Measurements from ENCODE around the gene MAPKAP1.

MAPKAP1 gene

DNA sequence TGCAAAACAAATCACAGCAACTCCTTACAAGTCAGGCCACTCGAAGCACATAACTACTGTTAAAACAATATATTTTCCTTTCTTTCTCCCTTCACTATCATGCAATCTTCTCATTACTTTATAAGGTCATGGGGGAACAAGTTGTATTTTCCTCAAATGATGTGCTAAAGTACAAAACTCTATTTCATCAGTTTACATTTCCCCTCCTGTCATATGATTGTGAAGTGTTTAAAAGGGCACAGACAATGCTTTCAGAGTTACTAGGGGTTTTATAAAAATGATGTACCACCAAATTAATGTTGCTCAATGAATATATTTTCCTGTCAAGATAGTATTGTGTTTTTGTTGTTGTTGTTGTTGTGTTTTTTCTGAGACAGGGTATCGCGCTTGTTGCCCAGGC, 34.1 kb downstream of the MAPKAP1 start:
- no peak for DNase-seq

DNA sequence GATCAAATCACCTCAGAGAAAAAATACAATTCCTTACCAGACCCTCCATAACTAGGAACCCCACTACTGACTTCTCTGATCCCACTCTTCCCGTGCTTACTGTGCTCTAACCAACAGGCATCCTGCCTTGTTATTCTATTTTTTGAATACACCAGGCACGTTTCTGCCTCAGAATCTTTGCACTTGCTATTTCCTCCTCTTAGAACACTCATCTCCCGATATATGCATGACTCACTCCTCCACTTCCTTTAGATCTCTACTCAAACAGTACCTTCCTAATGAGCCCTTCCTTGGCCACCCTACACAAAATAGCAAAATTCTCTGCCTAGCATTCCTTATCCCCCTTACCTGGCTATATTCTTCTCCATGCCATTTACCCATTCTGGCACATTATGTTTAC, 43.9 kb downstream of the MAPKAP1 start:
- DNase-seq = no peak

DNA sequence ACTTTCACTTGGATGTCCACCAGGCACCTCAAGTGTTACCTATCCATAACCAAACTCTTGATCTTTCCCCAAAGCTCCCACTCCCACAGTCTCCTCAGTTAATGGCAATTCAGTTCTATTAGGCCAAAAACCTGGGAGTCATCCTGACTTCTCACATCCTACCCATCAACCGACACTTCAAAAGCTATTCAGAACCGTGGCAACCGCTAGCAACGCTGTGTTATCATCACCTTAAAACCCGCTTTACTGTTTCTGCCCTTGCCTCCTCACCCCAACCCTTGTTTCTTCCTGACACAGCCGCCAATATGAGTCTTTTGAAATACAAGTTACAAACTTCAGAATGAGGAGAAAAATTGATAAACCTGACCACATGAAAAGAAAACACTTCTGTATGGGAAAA, 46.5 kb downstream of the MAPKAP1 start:
- DNase-seq = no peak

DNA sequence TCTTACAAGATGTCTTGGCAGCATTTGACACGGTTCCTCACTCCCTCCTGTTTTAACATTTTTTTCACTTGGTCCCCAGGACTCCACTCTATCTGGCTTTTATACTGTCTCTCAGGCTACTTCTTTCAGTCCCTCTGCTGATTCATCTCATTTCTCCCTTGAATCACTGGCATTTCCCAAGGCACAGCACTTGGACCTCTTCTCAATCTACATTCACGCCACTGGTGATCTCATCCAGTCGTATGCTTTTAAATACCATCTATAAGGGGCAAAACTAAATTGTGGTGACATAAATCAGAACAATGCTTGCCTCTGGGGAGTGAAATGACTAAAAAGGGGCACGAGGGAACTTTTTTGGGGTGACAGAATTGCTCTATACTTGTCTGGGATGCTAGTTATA, 47.1 kb downstream of the MAPKAP1 start:
- no peak for DNase-seq

DNA sequence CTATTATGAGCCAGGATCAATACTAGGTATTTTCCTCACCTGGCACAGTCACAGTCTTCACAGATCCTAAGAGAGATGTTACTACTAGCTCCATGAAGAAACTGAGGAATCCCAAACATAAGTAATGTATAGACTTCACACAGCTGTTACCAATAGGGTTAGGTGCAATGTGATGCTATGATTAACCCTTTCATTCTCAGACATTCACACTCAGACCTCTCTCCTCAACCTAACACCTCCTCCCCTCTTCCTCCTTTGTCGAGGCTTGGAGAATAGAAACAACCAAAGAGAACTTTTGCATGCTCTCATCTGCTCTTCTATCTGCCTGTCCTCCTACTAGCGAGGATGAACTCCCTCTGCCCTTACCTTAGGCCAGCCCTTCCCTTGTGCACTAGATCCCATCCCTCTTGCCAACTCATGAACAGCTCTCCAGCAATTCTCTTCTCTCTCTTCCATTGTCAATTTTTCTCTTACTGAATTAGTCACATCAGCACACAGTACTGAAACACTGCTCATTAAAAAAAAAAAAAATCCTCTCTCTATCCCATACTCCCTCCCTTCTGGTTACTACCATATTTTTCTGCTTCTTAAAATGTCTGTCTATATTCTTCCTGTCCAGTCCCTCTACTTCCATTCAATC, 47.7 kb downstream of the MAPKAP1 start:
- DNase-seq = no peak

DNA sequence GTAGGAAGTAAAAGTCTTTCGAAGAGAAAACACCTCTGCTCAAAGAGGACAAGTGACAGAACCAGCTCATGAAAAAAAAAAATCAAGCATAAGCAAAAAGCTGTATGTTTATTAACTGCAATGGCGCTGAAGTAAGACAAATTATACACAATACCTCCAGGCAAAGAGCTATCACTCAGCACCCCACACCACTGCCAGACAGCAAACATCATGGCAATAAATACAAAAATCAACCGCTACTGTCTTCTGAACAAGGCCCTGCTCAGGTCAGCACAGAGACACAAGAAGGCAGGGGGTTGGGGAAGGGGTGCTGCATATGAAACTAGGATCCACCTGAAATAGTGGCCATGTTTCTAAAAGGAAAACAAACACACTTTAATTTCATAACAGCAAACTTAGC, 50.4 kb downstream of the MAPKAP1 start:
- DNase-seq = no peak

DNA sequence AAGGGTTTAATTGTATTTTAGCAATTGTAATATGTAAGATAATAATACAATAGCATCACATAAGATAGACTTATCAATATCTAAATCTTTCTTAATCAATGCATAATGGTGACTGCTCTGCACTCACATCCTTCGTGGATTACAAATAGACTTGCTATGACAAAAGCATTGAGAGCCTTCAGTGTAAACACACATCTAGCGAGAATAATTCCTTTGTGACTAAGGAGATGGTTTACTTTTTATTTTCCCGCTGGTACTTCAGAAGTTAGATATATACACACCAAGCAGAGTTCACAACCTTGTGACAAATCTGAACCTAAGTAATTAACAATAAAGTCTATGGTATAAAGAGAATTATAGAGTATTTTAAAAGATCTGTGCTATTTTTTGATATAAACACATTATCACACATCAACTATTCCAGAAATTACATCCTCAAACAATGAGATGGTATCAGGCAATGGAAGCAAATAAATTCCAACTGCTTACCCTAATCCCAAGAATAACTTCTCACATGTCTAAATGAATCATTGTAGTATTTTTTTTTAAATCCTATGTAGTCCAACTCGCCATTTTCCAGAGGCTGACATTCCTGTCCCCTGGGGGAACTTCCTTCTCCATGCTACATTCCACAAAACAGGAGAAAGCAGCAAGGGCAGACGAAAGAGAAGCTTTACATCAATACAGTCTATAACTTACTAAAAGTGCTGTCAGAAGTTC, 51.2 kb downstream of the MAPKAP1 start:
- DNase-seq = no peak

DNA sequence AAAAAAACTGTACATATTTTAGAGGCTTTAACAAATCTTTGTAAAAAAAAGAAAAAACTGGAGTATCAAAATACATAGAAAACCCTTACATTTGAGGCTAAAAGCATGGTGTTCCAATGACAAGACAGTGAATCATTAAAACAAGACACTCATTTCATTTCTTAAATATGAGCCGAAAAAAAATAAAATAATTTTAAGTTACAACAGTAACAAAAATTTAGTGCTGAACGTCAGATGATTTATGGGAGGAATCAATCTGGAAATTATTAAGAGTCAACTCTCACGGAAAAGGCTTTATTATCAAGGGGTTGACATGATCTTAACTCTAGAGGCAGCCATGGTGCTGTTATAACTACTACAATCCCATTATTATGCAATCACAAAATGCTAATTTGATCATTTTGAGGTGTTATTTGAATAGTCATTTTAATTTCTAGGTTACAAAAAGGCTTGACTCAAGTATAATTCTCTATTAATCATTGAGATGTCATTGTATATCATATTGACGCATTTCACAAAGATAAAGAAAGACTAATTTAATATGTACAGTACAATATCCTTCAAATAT, 51.9 kb downstream of the MAPKAP1 start:
- no peak for DNase-seq

DNA sequence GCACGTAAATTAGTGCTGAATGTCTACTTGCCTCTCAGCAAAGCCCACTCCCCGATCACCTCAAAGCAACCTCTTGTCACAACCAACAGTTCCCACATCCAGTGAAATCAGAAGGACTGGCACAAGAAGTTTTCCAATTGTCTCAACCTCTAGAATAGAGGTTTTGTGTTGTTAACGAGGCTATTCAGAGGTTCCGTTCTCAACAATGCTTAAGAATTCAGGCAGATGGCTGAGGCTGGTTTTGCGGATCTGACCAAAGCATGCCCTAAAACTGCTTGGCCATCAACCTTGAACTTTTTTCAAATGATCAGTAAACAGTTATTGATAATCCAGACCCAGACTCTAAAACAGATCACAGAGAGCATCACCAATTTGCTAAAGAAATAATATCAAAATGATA, 52.9 kb downstream of the MAPKAP1 start:
- DNase-seq = no peak

DNA sequence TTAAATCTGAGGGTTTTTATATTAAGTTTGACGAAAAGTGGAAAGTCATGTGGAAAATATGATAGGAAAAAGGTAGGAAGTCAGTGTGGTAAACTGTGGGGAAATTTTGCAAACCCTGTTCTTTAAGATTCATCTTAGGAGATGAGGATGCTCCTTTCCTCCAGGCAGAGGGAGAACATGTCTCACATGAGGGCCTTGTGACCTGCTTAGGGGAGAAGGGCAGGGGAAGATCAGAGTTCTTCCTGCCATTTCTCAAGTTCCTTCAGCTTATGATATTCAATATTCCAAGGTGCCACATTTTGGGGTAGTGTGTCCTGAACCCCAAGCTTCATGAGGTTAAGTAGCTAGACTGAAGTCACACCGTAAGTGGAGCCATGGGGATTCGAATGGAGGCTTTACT, 53.7 kb downstream of the MAPKAP1 start:
- no peak for DNase-seq

DNA sequence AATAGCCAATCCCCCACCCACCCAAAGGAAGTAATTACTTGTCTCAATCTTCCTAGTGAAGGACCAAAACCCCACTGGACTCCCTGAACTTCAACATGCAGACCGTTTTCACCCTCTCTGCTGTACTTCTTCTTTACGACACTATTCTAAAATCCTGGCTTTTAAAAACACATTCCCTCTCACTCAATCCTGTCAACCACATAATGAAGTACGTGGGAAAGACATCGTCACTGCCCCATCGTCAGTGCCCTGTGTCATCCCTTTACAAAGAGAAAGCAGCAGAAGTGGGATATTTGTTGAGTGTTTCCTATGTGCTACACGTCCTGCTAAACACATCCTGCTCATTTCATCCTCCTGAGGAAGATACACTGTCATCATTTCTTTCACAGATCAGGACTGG, 54.2 kb downstream of the MAPKAP1 start:
- DNase-seq = no peak

DNA sequence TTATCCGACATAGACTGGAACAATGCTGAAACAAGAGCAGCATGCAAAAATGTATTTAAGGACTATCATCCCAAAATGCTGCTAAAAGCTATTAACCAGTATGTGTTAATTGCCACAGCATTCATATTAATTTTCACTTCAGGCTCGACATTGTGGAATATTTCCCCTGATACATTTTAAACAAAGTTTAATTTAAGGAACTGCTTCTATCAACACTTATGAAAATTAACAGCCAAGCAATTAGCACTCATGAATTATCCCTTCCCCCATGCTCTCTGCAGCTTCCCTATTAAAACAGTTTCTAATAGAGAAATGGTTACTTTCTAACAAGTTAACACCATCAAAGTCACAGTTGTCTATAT, 54.8 kb downstream of the MAPKAP1 start:
- no peak for DNase-seq

DNA sequence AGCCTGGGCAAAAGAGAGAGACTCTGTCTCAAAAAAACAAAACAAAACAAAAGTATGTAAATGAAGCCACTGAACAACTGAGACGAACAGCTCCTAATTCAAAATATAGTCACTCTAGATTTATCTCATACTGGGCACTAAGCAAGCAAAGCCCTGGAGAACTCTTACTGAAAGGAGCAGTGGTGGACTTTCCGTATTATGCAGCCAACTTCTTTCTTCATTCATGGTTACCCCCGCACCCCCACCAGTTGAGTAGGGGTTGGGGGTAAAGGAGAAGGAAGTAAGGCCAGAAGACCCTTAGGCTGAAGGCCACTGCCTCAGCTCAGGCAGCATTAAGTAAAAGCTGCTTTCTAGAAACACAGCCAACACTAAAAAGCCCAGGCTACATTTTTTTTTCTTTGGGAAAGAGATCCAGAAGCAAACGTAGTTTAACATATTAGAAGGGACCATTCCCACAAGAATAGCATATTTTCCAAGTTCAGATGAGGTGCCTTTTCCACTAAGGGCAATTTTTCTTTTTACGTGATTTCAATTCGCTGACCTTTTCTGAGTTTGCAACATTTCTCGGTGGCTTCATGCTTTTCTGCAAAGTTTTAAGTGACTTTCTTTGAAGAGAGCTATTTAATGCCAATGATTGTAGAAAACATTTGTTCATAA, 55.3 kb downstream of the MAPKAP1 start:
- no peak for DNase-seq

DNA sequence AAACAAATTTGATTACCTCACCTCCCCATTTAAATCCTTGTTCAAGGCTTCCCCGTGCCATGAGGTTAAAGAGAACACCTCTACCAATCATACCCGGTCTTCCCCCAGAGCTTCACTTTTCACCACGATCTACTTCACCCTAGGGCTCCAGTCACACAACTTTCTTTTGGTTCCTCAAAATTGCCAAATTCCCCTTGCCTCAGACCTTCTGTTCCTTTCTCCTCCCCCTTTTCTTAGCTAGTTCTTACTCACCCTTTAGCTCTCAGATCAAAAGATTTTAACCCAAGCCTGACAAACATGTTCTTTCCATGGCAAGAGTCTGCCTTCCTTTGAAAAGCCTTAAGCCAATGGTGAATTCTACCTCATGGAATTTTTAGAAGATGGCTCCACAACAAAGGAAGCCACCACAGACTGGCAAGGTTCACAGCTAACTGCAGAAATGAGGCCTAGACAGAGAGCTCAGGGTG, 56.7 kb downstream of the MAPKAP1 start:
- DNase-seq = peak; percentile 44

DNA sequence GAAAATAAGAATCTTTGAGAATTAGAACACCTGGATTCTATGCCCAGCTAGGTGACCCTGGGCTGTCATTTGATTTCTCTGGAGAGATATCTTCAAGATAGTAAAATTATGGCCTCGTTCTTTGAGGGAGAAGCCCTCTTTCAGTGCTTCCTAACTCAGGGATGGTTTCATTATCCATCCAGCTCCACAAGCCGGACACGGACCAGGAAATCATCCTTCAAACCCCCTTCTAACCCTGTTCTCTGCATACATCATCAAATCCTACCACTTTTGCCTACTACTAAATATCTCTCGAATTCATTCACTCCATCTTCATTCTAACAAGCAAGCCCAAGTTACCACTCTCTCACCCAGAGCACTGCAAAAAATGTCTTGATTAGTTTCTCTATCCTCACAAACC, 57.2 kb downstream of the MAPKAP1 start:
- DNase-seq = no peak

DNA sequence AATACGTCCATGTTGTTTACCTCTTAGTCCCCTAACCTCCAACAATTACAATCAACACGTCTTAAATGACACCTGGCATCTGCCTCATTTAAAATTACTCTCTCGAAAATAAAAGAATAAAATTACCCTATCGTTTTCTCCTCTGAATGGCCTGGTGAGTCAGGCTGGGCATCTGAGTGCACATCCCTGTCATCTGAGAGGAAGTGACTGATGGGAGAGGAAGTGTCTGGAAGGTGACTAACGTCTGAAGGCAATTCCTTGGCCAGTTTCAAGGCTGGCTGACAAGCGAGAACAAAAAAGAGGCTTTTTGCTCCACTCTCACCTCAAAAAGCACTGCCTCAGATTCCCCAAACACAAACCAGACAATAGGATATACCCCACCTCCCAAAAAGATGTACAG, 57.7 kb downstream of the MAPKAP1 start:
- DNase-seq = no peak

DNA sequence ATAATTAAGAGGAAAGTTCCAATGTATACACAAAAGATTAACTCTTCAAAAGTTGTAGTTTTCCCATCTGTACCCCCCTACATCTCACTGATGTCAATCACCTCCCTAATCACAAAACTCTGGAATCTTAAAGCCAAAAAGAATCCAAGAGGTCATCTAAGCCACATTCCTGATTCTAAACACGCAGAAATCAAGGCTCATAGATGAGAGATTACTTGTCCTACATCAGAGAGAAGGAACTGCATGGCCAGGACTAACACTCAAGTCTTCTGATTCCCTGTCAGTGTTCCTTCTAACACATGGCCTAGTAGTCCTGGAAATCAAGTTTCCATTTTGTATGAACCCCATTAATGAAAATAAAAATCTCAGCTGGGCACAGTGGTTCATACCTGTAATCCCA, 58.7 kb downstream of the MAPKAP1 start:
- DNase-seq = no peak

DNA sequence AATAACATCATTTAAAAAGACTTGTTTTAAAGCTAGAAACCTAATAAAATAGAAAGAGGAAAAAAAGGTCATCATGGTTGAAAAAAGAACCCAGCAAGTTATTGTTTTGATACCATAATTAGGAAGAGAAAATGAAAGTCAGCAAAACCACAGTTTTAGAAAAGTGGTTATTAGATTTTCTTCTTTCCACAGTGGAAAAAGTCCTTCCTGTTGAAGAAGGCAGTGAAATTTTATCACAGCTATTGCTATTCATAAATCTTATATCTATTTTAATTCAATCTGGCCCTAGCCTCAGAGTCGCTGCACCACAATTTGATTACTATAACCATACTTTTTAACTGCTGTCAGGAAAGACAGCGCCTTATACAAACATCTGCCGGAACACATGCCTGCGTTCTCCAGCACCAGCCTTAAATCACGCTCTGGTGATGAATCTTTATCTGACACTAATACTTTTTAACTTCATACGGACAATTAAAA, 60.3 kb downstream of the MAPKAP1 start:
- DNase-seq = peak; percentile 39

DNA sequence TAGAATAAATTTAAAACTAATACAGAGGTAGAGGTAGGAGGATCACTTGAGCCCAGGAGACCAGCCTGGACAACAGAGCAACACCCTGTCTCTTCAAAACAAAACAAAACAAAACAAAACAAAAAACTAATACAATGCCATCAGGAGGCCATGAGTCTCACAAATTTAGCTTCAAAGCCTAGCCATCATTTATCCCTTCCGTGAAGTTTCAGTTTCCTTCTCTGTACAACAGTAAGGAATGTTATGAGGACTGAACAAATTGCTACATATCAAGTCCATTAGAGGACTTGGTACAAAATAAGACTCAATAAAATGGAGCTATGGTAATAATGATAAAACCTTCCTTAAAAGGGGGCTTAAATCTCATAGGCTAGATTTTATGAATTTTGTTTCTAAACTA, 60.8 kb downstream of the MAPKAP1 start:
- DNase-seq = peak; percentile 28

DNA sequence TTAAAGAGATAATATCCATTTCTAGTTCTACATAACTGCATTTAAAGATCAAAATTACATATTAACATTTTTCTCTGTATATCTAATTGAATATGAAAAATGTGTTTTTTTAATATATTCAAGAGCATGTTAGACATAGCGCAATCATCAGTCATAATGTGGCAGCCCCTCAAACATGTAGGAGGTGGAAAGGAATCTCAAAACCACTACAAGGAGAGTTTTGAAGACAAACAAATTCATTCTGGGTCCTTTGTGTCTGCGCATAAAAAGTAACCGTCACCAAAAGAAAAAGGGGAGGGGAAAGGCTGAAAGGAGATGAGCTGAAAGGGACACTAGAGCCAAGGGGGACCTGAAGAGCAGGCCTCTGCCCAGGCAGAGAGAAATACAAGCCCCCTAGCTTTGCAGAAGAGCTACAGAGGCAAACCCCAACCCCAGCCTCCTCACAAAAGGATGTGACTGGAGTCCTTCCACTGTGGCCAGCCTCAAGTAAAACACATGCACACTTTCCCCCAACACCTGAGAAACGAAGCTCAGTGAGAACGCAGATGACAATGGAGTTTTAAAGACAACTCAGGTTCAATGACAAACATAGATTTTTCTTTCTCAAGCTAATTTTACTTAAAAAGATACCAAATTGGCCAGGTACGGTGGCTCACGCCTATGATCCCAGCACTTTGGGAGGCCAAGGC, 62.0 kb downstream of the MAPKAP1 start:
- DNase-seq = no peak

DNA sequence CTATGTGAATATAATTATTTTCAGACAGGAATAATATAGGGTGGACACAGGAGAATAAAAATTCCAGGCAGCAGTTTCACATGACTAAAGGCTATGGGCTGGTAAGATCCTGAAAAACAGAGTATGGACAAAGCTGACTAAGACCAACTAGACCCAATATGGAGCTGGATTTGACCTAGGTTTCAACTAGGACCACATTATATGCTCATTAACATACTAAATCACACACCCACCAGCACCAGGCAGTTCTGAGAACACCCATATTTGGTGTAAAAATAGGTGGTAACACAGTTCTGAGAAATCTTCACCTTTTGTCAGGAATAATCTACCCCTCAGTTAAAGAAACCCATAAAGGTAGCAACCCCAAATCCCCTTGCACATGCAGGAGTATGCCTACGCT, 64.7 kb downstream of the MAPKAP1 start:
- DNase-seq = no peak

DNA sequence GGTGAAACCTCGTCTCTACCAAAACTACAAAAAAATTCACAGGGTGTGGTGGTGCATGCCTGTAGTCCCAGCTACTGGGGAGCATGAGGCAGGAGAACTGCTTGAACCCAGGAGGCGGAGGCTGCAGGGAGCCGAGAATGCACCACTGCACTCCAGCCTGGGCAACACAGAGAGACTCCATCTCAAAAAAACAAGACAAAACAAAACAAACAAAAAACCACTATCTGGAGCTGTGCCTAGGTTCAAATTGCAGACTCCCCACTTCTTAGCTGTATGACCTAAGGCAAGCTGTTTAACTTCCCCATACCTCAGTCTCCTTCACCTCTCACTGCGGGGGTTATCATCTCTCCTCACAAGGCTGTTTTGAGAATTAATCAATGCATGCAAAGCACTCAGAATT, 68.0 kb downstream of the MAPKAP1 start:
- peak; percentile 33 for DNase-seq
